Neural progenitor cell (in vitro differentiated cells): ENCODE results near the gene CHRM5. TPM values are rescaled to one million over a fixed set of nuclear protein-coding genes. Genes with fewer than 3 reads are reported as not detected.

Experiments used
- DNase-seq: peaks from one replicate; pipeline ENCODE4 v3.0.0-alpha.2; 2016; ENCODE audit warnings: low spot score
- H2AFZ ChIP-seq: fragments of 200-600 bp; sonication (generic); replicated peaks from 2 replicates; pipeline ENCODE4 v1.6.1; 2016; ENCODE audit warnings: antibody characterized with exemption
- H3F3A ChIP-seq: fragments of 200-600 bp; sonication (generic); 2 replicates; pipeline ENCODE4 v1.6.1; 2016; ENCODE audit warnings: antibody characterized with exemption, low read depth
- H3K27ac ChIP-seq: fragments of 200-600 bp; sonication (generic); 2 replicates; pipeline ENCODE4 v1.5.1; 2016; ENCODE audit warnings: mild to moderate bottlenecking
- H3K27me3 ChIP-seq: fragments of 200-600 bp; sonication (generic); 2 replicates; pipeline ENCODE4 v1.6.1; 2016; ENCODE audit warnings: mild to moderate bottlenecking, moderate library complexity
- H3K36me3 ChIP-seq: fragments of 200-600 bp; sonication (generic); 2 replicates; pipeline ENCODE4 v1.5.1; 2016
- H3K4me1 ChIP-seq: fragments of 200-600 bp; sonication (generic); 2 replicates; pipeline ENCODE4 v1.6.1; 2016; ENCODE audit warnings: mixed run types
- H3K4me2 ChIP-seq: fragments of 200-600 bp; sonication (generic); 2 replicates; pipeline ENCODE4 v1.6.1; 2016
- H3K4me3 ChIP-seq: fragments of 200-600 bp; sonication (generic); 2 replicates; pipeline ENCODE4 v1.5.1; 2016
- H3K79me2 ChIP-seq: fragments of 200-600 bp; sonication (generic); 2 replicates; pipeline ENCODE4 v1.6.1; 2016; ENCODE audit warnings: low read depth
- H3K9ac ChIP-seq: fragments of 200-600 bp; sonication (generic); 2 replicates; pipeline ENCODE4 v1.6.1; 2016
- H3K9me3 ChIP-seq: fragments of 200-600 bp; sonication (generic); 2 replicates; pipeline ENCODE4 v1.5.1; 2016; ENCODE audit warnings: low read depth
- H4K20me1 ChIP-seq: fragments of 200-600 bp; sonication (generic); 2 replicates; pipeline ENCODE4 v1.6.1; 2016; ENCODE audit warnings: low read depth
- H3K27ac Mint-ChIP-seq: 3 replicates; pipeline ENCODE4 v1.8.0; 2021; ENCODE audit warnings: mixed read lengths
- H3K27me3 Mint-ChIP-seq: 2 replicates; pipeline ENCODE4 v1.8.0; 2022; ENCODE audit warnings: low read depth, mild to moderate bottlenecking, inconsistent platforms, moderate library complexity, mixed read lengths; ENCODE audit not compliant: insufficient read depth
- H3K36me3 Mint-ChIP-seq: 3 replicates; pipeline ENCODE4 v1.8.0; 2021; ENCODE audit warnings: mixed read lengths
- H3K4me1 Mint-ChIP-seq: 3 replicates; pipeline ENCODE4 v1.8.0; 2021; ENCODE audit warnings: mixed read lengths
- H3K4me3 Mint-ChIP-seq: 3 replicates; pipeline ENCODE4 v1.8.0; 2021; ENCODE audit warnings: mild to moderate bottlenecking, moderate library complexity, mixed read lengths
- H3K9me3 Mint-ChIP-seq: 3 replicates; pipeline ENCODE4 v1.8.0; 2020; ENCODE audit warnings: mixed read lengths
- CTCF ChIP-seq: fragments of 200-600 bp; sonication (generic); IDR thresholded peaks from 2 replicates; pipeline ENCODE4 v1.5.1; 2017; ENCODE audit warnings: antibody characterized with exemption, mild to moderate bottlenecking
- EZH2 ChIP-seq: fragments of 200-600 bp; sonication (generic); IDR thresholded peaks from 2 replicates; pipeline ENCODE4 v1.6.1; 2017; ENCODE audit warnings: antibody characterized with exemption, mild to moderate bottlenecking, moderate library complexity
- EZH2phosphoT487 ChIP-seq: fragments of 200-600 bp; sonication (generic); IDR thresholded peaks from 2 replicates; pipeline ENCODE4 v1.6.1; 2017; ENCODE audit warnings: antibody characterized with exemption
- total RNA-seq: library from RNA; depleted of rRNA; stranded (reverse); fragments of >200 nt; gene quantifications from 2 replicates; pipeline ENCODE4 v1.2.3, GENCODE V29; 2015; ENCODE audit warnings: low replicate concordance

Gene CHRM5
- total RNA-seq, 1 donor from 2014 or later: not detected

GRCh38 chr15:34111488-34111887 lies 143.2 kb downstream of the CHRM5 start:
- Mint-ChIP-seq H3K4me3 (no peak overlapping the region), H3K9me3 (no peaks in the 10 kb centered on the region), H3K27me3 (no peaks in the 10 kb centered on the region), H3K36me3 (no peaks in the 10 kb centered on the region), H3K4me1 (no peaks in the 10 kb centered on the region), H3K27ac (no peak overlapping the region)
- Histone ChIP-seq H3F3A (no peaks in the 10 kb centered on the region), H3K36me3 (no peaks in the 10 kb centered on the region), H3K4me2 (no peak overlapping the region), H3K9ac (no peak overlapping the region), H2AFZ (peak overlapping the region; percentile 72), H3K4me3 (no peak overlapping the region), H3K27ac (no peak overlapping the region), H3K27me3 (no peaks in the 10 kb centered on the region), H3K79me2 (no peaks in the 10 kb centered on the region), H4K20me1 (no peaks in the 10 kb centered on the region), H3K9me3 (no peaks in the 10 kb centered on the region), H3K4me1 (no peaks in the 10 kb centered on the region)
- no peak for DNase-seq
- TF ChIP-seq EZH2 (no peak), EZH2phosphoT487 (no peak), CTCF (no peak)

- H3F3A ChIP-seq: no peaks in the 10 kb centered on the region
- H3K4me2 ChIP-seq: no peak overlapping the region
- H3K36me3 Mint-ChIP-seq: no peaks in the 10 kb centered on the region
- no peaks in the 10 kb centered on the region for H3K4me1 Mint-ChIP-seq
- no peak overlapping the region for H3K27ac ChIP-seq
- H3K27ac Mint-ChIP-seq: no peak overlapping the region
- H2AFZ ChIP-seq: no peak overlapping the region
- H3K4me3 Mint-ChIP-seq: no peak overlapping the region
- peaks cover 3% of the 10 kb centered on the region for H3K27me3 Mint-ChIP-seq
- no peaks in the 10 kb centered on the region for H3K27me3 ChIP-seq
- no peaks in the 10 kb centered on the region for H3K4me1 ChIP-seq
- no peak overlapping the region for H3K9ac ChIP-seq
- no peaks in the 10 kb centered on the region for H3K9me3 Mint-ChIP-seq
- DNase-seq: no peak
- no peaks in the 10 kb centered on the region for H3K36me3 ChIP-seq
- no peaks in the 10 kb centered on the region for H4K20me1 ChIP-seq
- no peaks in the 10 kb centered on the region for H3K9me3 ChIP-seq
- H3K79me2 ChIP-seq: no peaks in the 10 kb centered on the region
- no peak overlapping the region for H3K4me3 ChIP-seq
- TF ChIP-seq CTCF (no peak), EZH2phosphoT487 (no peak), EZH2 (no peak)
Measured at GRCh38 chr15:34114215-34114614, 145.9 kb downstream of the CHRM5 start.

- TF ChIP-seq EZH2 (no peak), EZH2phosphoT487 (no peak), CTCF (no peak)
- H3F3A ChIP-seq: no peaks in the 10 kb centered on the region
- Mint-ChIP-seq H3K27me3 (peaks cover 3% of the 10 kb centered on the region), H3K36me3 (no peaks in the 10 kb centered on the region), H3K4me3 (no peak overlapping the region), H3K27ac (no peak overlapping the region), H3K9me3 (no peaks in the 10 kb centered on the region), H3K4me1 (no peaks in the 10 kb centered on the region)
- H4K20me1 ChIP-seq: no peaks in the 10 kb centered on the region
- H3K27ac ChIP-seq: no peak overlapping the region
- no peak overlapping the region for H3K4me2 ChIP-seq
- H3K36me3 ChIP-seq: no peaks in the 10 kb centered on the region
- H3K9me3 ChIP-seq: no peaks in the 10 kb centered on the region
- H3K4me1 ChIP-seq: no peaks in the 10 kb centered on the region
- no peak for DNase-seq
- no peaks in the 10 kb centered on the region for H3K27me3 ChIP-seq
- H3K79me2 ChIP-seq: no peaks in the 10 kb centered on the region
- no peak overlapping the region for H2AFZ ChIP-seq
- H3K9ac ChIP-seq: no peak overlapping the region
- H3K4me3 ChIP-seq: no peak overlapping the region
Measured at GRCh38 chr15:34114739-34115138, 146.4 kb downstream of the CHRM5 start.

- no peaks in the 10 kb centered on the region for H3K36me3 Mint-ChIP-seq
- H3K27me3 Mint-ChIP-seq: peaks cover 6% of the 10 kb centered on the region
Measured at GRCh38 chr15:34116620-34117019, 148.3 kb downstream of the CHRM5 start.

More at GRCh38 chr15:34116620-34117019, 148.3 kb downstream of the CHRM5 start:
- Histone ChIP-seq H3F3A (no peaks in the 10 kb centered on the region), H4K20me1 (no peaks in the 10 kb centered on the region), H3K4me3 (no peak overlapping the region), H3K9me3 (no peaks in the 10 kb centered on the region), H3K27ac (no peak overlapping the region), H3K36me3 (no peaks in the 10 kb centered on the region), H2AFZ (no peak overlapping the region), H3K79me2 (no peaks in the 10 kb centered on the region), H3K4me1 (no peaks in the 10 kb centered on the region), H3K9ac (no peak overlapping the region), H3K4me2 (no peak overlapping the region), H3K27me3 (no peaks in the 10 kb centered on the region)
- Mint-ChIP-seq H3K4me1 (no peaks in the 10 kb centered on the region), H3K27ac (no peak overlapping the region), H3K9me3 (no peaks in the 10 kb centered on the region), H3K4me3 (no peak overlapping the region)
- DNase-seq: no peak
- no peak for TF ChIP-seq EZH2phosphoT487
- no peak for TF ChIP-seq EZH2
- TF ChIP-seq CTCF: no peak
